GM19324 (cell line): ENCODE results near the gene CLN6.
"Not testable (repeated sequence)": the region's sequence is repeated elsewhere in the genome, so short reads cannot be mapped to it uniquely, and the experiment has no call there.

Experiments used
- ATAC-seq: cut with Tn5 transposase; IDR thresholded peaks from one replicate; pipeline ENCODE4 v1.9.1; 2021; ENCODE audit warnings: mild to moderate bottlenecking, moderate library complexity; ENCODE audit not compliant: unreplicated experiment, low FRiP score

CLN6 gene

GRCh38 chr15:68195336-68196112, 34.0 kb downstream of the CLN6 start:
- no peak for ATAC-seq

GRCh38 chr15:68192804-68193486, 36.6 kb downstream of the CLN6 start:
- no peak for ATAC-seq

GRCh38 chr15:68192117-68192516, 37.4 kb downstream of the CLN6 start:
- no peak for ATAC-seq

- no peak for ATAC-seq
These were observed 38.0 kb downstream of the CLN6 start for GRCh38 chr15:68191555-68191954.

GRCh38 chr15:68190048-68190447, 39.5 kb downstream of the CLN6 start:
- ATAC-seq, result no peak

- ATAC-seq, result no peak
These were observed 40.9 kb downstream of the CLN6 start for GRCh38 chr15:68188647-68189046.

GRCh38 chr15:68187559-68187958, 42.0 kb downstream of the CLN6 start:
- no peak for ATAC-seq

GRCh38 chr15:68186671-68187397, 42.7 kb downstream of the CLN6 start:
- no peak for ATAC-seq

GRCh38 chr15:68184616-68185480, 44.7 kb downstream of the CLN6 start:
- ATAC-seq, result no peak

GRCh38 chr15:68183616-68184315, 45.8 kb downstream of the CLN6 start:
- no peak for ATAC-seq

GRCh38 chr15:68177742-68178141, 51.8 kb downstream of the CLN6 start:
- ATAC-seq, result no peak

- ATAC-seq, result no peak
These were observed 52.9 kb downstream of the CLN6 start for GRCh38 chr15:68176601-68177000.

- ATAC-seq, result no peak
These were observed 54.0 kb downstream of the CLN6 start for GRCh38 chr15:68175526-68175925.

GRCh38 chr15:68173119-68173518, 56.4 kb downstream of the CLN6 start:
- ATAC-seq, result no peak

- not testable (repeated sequence) for ATAC-seq
These were observed 57.5 kb downstream of the CLN6 start for GRCh38 chr15:68172037-68172436.

GRCh38 chr15:68166847-68167246, 62.7 kb downstream of the CLN6 start:
- no peak for ATAC-seq

- no peak for ATAC-seq
These were observed 66.3 kb downstream of the CLN6 start for GRCh38 chr15:68163191-68163590.

GRCh38 chr15:68158046-68158628, 71.4 kb downstream of the CLN6 start:
- no peak for ATAC-seq

- ATAC-seq, result no peak
These were observed 72.5 kb downstream of the CLN6 start for GRCh38 chr15:68157074-68157473.
